ENCODE measurements around the gene OSBPL6.

GRCh38 chr2:178301649-178302238 is 107.4 kb downstream of the OSBPL6 start:
- TF ChIP-seq CTCF (IDR thresholded peaks at IDR 0.05; ENCODE audit: low read depth, low read length) (no peak), POLR2A (IDR thresholded peaks at IDR 0.05; ENCODE audit: extremely low read depth, insufficient read length) (no peak)

Data from NB4 (cell line).